Measurements from ENCODE around the gene PRDM9.

DNA sequence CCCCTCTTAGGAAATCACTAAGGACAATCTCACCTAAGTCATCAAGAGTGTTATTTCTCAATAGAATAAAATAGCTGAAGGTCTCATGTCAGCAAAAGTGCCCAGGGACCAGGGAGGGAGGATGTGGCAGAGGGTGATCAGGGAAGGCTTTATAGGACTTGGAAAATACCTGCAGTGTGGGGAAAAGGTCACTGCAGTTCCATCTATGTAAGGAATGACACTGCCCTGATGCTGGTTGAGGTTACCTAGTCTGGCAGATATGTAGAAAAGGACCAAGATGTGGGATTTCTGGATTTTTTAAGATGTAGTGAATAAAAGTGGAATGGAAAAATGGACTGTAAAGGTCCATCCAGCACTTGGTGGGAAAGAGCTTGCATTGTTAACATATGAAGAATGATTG is 18.3 kb downstream of the PRDM9 start:
- TF ChIP-seq, protein P1, sequence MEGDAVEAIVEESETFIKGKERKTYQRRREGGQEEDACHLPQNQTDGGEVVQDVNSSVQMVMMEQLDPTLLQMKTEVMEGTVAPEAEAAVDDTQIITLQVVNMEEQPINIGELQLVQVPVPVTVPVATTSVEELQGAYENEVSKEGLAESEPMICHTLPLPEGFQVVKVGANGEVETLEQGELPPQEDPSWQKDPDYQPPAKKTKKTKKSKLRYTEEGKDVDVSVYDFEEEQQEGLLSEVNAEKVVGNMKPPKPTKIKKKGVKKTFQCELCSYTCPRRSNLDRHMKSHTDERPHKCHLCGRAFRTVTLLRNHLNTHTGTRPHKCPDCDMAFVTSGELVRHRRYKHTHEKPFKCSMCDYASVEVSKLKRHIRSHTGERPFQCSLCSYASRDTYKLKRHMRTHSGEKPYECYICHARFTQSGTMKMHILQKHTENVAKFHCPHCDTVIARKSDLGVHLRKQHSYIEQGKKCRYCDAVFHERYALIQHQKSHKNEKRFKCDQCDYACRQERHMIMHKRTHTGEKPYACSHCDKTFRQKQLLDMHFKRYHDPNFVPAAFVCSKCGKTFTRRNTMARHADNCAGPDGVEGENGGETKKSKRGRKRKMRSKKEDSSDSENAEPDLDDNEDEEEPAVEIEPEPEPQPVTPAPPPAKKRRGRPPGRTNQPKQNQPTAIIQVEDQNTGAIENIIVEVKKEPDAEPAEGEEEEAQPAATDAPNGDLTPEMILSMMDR (IDR thresholded peaks at IDR 0.05 in 4 of 5, conservative IDR thresholded peaks at IDR 0.05 in 1 of 5) = no peak
- no peak for TF ChIP-seq POLR2A (IDR thresholded peaks at IDR 0.05)

All from gastrocnemius medialis (tissue), 4 donors.